GM19468 (cell line): Measurements from ENCODE around the gene KCNT2.

Experiments
- ATAC-seq: cut with Tn5 transposase; IDR thresholded peaks from one replicate; pipeline ENCODE4 v1.9.1; 2021; ENCODE audit warnings: mild to moderate bottlenecking, moderate library complexity, moderate number of reproducible peaks; ENCODE audit not compliant: unreplicated experiment; ENCODE audit errors: extremely low read depth

Gene KCNT2

GRCh38 chr1:196593955-196594354, 14.3 kb downstream of the KCNT2 start:
- no peak for ATAC-seq

DNA sequence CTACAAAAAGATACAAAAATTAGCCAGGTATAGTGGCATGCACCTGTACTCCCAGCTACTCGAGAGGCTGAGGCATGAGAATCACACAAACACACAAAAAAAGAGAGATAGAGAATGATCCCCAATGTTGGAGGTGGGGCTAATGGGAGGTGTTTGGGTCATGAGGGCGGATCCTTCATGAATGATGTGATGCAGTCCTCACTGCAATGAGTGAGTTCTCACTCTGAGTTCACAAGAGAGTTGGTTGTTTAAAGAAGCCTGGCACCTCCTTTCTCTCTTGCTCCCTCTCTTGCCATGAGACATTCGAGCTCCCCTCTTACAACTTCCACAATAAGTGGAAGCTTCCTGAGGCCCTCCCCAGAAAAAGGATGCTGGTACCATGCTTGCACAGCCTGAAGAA, 17.3 kb downstream of the KCNT2 start:
- no peak for ATAC-seq

DNA sequence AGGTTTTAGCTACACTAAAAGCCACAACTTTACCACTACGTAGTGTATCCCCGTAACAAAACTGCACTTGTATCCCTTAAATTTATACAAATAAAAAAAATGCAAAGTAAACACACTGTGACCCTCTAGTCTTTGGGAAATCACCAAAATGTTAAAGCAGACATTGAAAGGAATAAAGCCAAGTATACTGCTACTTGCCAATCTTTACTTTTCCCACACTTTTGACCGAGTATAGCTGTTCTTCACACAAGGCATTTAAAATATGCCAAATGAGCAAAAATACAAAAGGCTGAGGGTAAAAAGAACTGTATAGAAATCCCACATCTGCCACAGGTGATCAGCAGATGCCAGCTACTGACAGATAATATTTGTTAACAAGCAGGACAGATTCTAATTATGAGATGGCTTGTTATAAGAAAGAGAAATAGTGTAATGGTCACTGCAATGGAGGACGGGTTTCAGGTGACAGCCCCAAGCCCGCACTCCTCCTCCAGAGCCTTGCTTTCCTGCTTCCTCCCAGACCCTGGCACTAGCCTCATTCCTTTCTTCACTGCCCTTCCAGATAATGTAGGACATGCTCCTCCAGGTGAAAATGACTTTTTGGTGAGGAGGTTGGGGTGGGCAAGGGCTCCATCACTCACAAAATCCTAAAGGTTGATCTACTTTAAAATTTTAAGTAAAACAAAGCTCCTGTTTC, 18.1 kb downstream of the KCNT2 start:
- no peak for ATAC-seq

- ATAC-seq: no peak
Observed at GRCh38 chr1:196584696-196585095, 23.5 kb downstream of the KCNT2 start.

- no peak for ATAC-seq
Observed at GRCh38 chr1:196577386-196577785, 30.9 kb downstream of the KCNT2 start.

DNA sequence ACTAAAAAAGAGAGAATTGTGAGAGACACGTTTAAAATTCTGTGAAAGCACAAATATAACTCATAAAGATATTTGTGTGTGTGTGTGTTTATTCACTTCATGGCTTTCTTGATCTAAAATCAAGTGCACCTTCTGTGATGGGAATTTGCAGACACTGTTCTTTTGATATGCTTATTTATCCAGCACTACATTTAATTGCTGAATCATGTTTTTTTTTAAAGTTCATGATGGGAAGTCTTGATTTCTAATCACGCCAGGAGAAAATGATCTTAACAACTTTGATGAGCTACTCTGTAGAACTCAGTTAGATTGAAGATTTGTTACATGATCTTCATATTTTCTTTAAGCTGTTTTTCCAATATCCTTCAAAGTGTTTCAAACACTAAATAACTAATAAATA, 35.0 kb downstream of the KCNT2 start:
- ATAC-seq: no peak

DNA sequence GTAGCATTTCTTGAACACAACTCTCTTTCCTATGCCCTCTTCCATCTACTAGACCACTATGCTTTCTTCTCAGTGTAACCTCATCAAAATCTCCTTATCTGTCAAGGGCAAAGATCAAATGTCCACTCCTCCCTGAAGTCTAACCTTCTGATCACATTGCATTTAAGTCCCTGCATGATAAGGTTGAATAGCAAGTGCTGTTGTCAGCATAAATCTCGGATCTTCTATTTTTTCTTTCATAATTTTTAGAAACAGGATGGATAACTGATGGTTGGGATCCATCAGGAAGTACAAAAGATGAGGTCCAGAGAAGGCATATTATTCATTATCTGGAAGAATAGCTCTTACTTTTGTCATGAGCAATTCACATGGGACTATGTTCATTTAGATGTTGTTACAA, 41.0 kb downstream of the KCNT2 start:
- ATAC-seq: no peak

GRCh38 chr1:196563768-196564167, 44.5 kb downstream of the KCNT2 start:
- no peak for ATAC-seq

- no peak for ATAC-seq
Observed at GRCh38 chr1:196559314-196559713, 48.9 kb downstream of the KCNT2 start.

GRCh38 chr1:196558411-196558810, 49.8 kb downstream of the KCNT2 start:
- ATAC-seq: no peak

GRCh38 chr1:196557797-196558196, 50.4 kb downstream of the KCNT2 start:
- ATAC-seq: no peak

- ATAC-seq: no peak
Observed at GRCh38 chr1:196550731-196551130, 57.5 kb downstream of the KCNT2 start.

GRCh38 chr1:196546272-196547111, 61.7 kb downstream of the KCNT2 start:
- no peak for ATAC-seq

GRCh38 chr1:196545222-196545621, 63.0 kb downstream of the KCNT2 start:
- no peak for ATAC-seq

- ATAC-seq: no peak
Observed at GRCh38 chr1:196544617-196545016, 63.6 kb downstream of the KCNT2 start.

DNA sequence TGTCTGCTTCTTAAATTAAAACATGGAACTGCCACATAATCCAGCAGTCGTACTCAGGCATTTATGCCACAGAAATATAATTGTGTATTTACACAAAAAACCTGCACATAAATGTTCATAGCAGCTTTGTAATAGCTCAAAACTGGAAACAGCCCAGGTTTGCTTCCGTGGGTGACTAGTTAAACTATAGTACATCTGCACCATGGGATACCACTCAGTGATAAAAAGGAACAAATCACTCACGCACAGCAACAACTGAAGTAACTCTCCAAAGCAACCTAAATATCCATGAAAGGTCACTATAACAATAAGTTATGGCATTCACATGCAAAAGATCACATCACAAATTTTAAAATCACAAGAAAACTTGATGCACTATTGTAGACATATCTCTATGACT, 64.4 kb downstream of the KCNT2 start:
- no peak for ATAC-seq

DNA sequence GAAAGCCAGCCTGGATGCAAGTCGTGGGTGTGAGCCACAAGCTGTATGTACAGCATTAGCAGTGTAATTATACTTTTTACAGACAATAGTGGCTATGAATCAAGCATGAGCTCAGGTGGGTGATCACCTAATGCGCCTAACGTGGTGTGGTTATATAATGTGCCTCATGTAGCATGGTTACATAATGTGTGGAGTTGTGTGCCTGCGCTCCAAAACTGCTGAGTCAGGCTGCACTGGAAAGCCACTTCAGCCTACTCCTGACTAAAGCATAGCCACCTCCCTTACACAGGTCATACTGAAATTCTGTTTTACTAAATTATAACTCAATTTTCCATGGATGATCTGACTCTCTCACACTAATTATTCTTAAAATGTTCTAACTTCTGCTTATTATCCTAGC, 69.8 kb downstream of the KCNT2 start:
- ATAC-seq: no peak

- no peak for ATAC-seq
Observed at GRCh38 chr1:196535727-196536126, 72.5 kb downstream of the KCNT2 start.

DNA sequence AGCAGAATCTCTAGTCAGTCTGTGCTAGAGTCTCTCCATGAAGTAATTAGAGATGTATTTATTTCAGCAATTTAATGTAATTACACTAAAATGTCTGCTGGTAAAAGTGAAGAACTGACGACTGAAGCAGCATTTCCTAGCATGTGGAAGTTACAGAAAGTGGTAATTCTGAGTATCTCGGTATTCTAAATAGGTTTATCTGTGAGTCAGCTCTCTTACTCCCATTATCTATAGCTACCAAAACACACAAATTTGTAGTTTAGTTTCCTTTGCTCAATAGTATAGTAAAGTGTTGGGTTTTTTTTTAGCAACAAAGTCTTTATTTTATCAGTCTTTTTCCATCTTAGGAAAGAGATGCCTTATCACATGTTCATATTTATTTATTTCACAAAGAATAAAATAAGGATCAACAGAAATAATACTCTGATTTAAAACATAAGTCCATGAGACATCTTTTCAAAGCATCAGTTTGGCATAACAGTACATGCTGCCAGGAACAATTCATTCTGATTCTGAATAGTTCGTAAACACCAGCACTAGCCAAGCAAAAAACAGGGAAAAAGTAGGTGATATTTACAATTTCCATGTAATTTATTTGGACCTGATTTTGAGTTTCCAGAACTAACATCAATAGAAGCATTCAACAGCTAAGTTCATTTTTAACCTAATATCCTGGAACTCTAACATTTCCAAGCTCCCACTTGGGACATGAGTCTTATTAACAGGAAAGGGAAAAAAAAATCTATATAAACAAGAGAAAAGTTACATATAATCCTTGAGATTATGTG, 76.3 kb downstream of the KCNT2 start:
- no peak for ATAC-seq

- ATAC-seq: no peak
Observed at GRCh38 chr1:196527919-196528318, 80.3 kb downstream of the KCNT2 start.
